Body of pancreas (tissue), 4 donors: ENCODE results near the gene MESD. TPM values are rescaled to one million over a fixed set of nuclear protein-coding genes. Genes with fewer than 3 reads are reported as not detected.

ENCODE experiments used
- ATAC-seq: fragments of 150-250 bp; one replicate; pipeline ENCODE4 v1.9.1; 2016
- DNase-seq, 4 donors: peaks; one replicate each; pipeline ENCODE4 v3.0.0-alpha.2; 2019
- H3K27ac ChIP-seq, 4 donors: fragments of 200-600 bp; sonication (generic); 1 replicate in 3 of 4; 2 replicates in 1 of 4; pipeline versions ENCODE4 v1.5.1 to v1.6.1; 2016 to 2019; ENCODE audit warnings: mild to moderate bottlenecking in 1 of 4, mixed read lengths in 1 of 4, moderate library complexity in 1 of 4
- H3K27me3 ChIP-seq, 2 donors: fragments of 200-600 bp; sonication (generic); one replicate each; pipeline ENCODE4 v1.6.0; 2016; ENCODE audit warnings: mild to moderate bottlenecking in 1 of 2
- H3K36me3 ChIP-seq, 2 donors: fragments of 200-600 bp; sonication (generic); replicated peaks in 1 of 2; 2 replicates each; pipeline ENCODE4 v1.5.1; 2016; ENCODE audit warnings: low read depth in 2 of 2; ENCODE audit not compliant: insufficient read depth in 1 of 2
- H3K4me1 ChIP-seq: fragments of 200-600 bp; sonication (generic); one replicate; pipeline ENCODE4 v1.6.0; 2016
- H3K4me3 ChIP-seq, 2 donors: fragments of 200-600 bp; sonication (generic); 1 replicate in 1 of 2; 2 replicates in 1 of 2; pipeline ENCODE4 v1.5.1; 2016 to 2019
- H3K9me3 ChIP-seq, 3 donors: fragments of 200-600 bp; sonication (generic); 1 replicate in 2 of 3; 2 replicates in 1 of 3; pipeline ENCODE4 v1.5.1; 2016
- CTCF ChIP-seq, 7 experiments: fragments of 450-650 bp in 4 of 7; fragments of 200-600 bp in 3 of 7; sonication (generic) in 3 of 7; IDR thresholded peaks; one replicate each; pipeline ENCODE4 v1.5.1; 2016 to 2019; ENCODE audit warnings: antibody characterized with exemption in 7 of 7
- POLR2A ChIP-seq, 3 donors: fragments of 450-650 bp; IDR thresholded peaks; one replicate each; pipeline ENCODE4 v1.6.1; 2016; ENCODE audit warnings: antibody characterized with exemption in 3 of 3, mild to moderate bottlenecking in 2 of 3
- whole genome bisulfite sequencing, 2 donors: methylation state at CpG; one replicate each; pipeline ENCODE4 v1.1.5; 2017; 5-methylcytosine and 5-hydroxymethylcytosine counted together
- intact Hi-C: fragments of 100-400 bp; cut with DNase I; formaldehyde crosslinking; loops from one replicate; pipeline ENCODE4 v1.15.1; 2023
- total RNA-seq, 2 donors: library from RNA; depleted of rRNA; stranded (reverse); fragments of >200 nt; gene quantifications; one replicate each; pipeline ENCODE4 v1.1.0, GENCODE V29; 2016

MESD gene
- total RNA-seq, 2 donors from 2014 or later = 22.3 to 34.6 TPM

GRCh38 chr15:81029414-81030300 is 40.0 kb upstream of the MESD start:
- Histone ChIP-seq H3K9me3 (no peaks in the 10 kb centered on the region), H3K27me3 (no peaks in the 10 kb centered on the region), H3K27ac (peak overlapping the region in 2 of 4 donors; percentile 12 to 49), H3K36me3 (no peaks in the 10 kb centered on the region), H3K4me1 (peaks cover 49% of the 10 kb centered on the region), H3K4me3 (no peak overlapping the region)
- DNase-seq = no peak
- intact Hi-C loops = no loop called here
- ATAC-seq = no peak
- no peak for TF ChIP-seq CTCF (IDR thresholded peaks at IDR 0.05)
- no peak for TF ChIP-seq POLR2A (IDR thresholded peaks at IDR 0.05)
- WGBS, 2 donors = 54 to 70% methylated on average over 3 of the region's 3 CpGs

- H3K4me3 ChIP-seq = no peak overlapping the region
- no peaks in the 10 kb centered on the region for H3K9me3 ChIP-seq
- H3K27me3 ChIP-seq = no peaks in the 10 kb centered on the region
- WGBS, 2 donors = 78 to 90% methylated on average over 2 of the region's 2 CpGs
- DNase-seq (no peak), ATAC-seq (no peak)
- H3K27ac ChIP-seq = no peak overlapping the region
- TF ChIP-seq CTCF (IDR thresholded peaks at IDR 0.05) (no peak), POLR2A (IDR thresholded peaks at IDR 0.05) (no peak)
- H3K4me1 ChIP-seq = peaks cover 27% of the 10 kb centered on the region
- no peaks in the 10 kb centered on the region for H3K36me3 ChIP-seq
- intact Hi-C loops = no loop called here
Measured at GRCh38 chr15:81026836-81027599, 37.4 kb upstream of the MESD start.

- 77 to 89% methylated on average over 4 of the region's 4 CpGs for WGBS, 2 donors
- Histone ChIP-seq H3K36me3 (no peaks in the 10 kb centered on the region), H3K27me3 (no peaks in the 10 kb centered on the region), H3K9me3 (no peaks in the 10 kb centered on the region), H3K4me3 (no peak overlapping the region), H3K4me1 (peaks cover 15% of the 10 kb centered on the region), H3K27ac (no peak overlapping the region)
- no peak for TF ChIP-seq POLR2A (IDR thresholded peaks at IDR 0.05)
- TF ChIP-seq CTCF (IDR thresholded peaks at IDR 0.05) = no peak
- ATAC-seq (no peak), DNase-seq (no peak)
- intact Hi-C loops = no loop called here
Measured at GRCh38 chr15:81025721-81026370, 36.2 kb upstream of the MESD start.

GRCh38 chr15:81024936-81025335 is 35.3 kb upstream of the MESD start:
- no peak overlapping the region for H3K27ac ChIP-seq
- DNase-seq (no peak), ATAC-seq (no peak)
- intact Hi-C loops = no loop called here
- no peak overlapping the region for H3K4me3 ChIP-seq
- 87 to 90% methylated on average over 8 of the region's 8 CpGs for WGBS, 2 donors
- H3K36me3 ChIP-seq = no peaks in the 10 kb centered on the region
- no peak for TF ChIP-seq POLR2A (IDR thresholded peaks at IDR 0.05)
- TF ChIP-seq CTCF (IDR thresholded peaks at IDR 0.05) = no peak
- peaks cover 6% of the 10 kb centered on the region for H3K4me1 ChIP-seq
- H3K9me3 ChIP-seq = no peaks in the 10 kb centered on the region
- no peaks in the 10 kb centered on the region for H3K27me3 ChIP-seq
